ENCODE data around the gene IMPDH1.
A peak's percentile ranks its signal among the peaks of the same experiment; 100 is the strongest.
"Not testable (repeated sequence)": the region's sequence is repeated elsewhere in the genome, so short reads cannot be mapped to it uniquely, and the experiment has no call there.

IMPDH1 gene

DNA sequence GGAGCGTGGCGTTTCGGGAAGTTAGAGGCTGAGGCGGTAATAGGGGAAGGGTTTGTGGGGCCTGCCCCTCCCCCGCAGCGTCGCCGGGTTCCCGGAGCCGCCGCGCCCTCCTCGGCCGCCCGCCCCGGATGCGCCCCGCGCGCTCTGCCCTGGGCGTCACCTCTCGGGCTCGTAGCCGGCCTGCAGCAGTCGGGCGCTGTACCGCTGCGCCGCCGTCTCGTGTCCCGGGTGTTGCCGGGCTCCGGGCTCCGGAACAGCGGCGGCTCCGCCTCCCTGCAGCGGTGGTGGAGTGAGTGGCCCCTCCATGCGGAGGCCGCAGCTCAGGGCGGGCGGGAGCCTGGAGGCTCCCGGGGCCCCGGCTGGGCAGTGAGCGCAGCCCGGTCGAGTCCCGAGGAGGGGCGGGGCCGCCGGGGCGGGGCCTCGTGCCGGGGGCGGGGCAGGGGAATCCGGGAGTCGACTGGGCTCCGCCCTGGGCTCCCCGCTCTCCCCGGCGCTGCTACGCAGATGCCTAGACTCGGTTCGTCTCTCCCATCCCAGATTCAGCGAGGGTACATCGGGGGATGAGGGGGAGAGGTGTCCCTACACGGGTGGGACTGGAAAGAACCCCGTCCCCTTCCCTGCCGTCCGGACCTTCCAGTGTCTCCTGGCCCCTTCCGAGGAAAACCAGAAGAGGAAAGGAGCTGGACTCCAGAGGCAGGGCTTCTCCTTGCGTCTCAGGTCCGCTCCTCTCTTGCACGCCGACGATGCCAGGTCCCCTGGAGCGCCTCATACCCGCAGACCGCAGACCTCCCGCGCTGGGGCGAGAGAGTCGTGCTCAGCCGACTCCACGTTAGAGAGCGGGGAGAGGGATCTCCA is at the start of gene IMPDH1:
Gene IMPDH1, minus strand, starts transcription at position 387 of the 855 bp plus-strand sequence. Its CDS starts 81 bp downstream, at position 306.
- peak; percentile 64 for DNase-seq (ENCODE audit: low spot score in 2 of 2)

DNA sequence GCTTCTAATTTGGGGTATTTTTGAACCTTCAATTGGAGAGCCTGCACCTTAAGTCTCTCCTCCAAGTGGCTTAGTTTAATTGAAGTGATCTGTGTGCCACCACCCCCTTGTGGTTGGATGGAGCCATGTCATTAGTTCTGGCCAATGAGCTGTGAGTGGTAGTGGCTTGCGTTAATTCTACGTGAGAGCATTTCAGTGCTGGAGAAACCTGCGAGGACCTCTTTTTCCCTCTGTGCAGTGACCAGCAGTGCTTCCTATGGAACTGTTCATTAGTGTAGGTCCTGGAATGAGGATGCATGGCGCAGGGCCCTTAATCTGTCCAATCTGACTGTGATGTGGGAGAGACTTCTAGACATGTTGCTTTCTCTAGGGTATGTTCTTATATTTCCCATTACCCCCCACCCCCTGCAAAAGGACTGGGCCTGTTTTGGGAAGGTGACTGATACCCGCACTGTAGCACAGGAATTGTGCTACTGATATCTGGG is 49.7 kb upstream of the IMPDH1 start:
- peak; percentile 38 to 58 for DNase-seq (ENCODE audit: low spot score in 2 of 2)
- Mint-ChIP-seq H3K4me3 (no peak overlapping the region), H3K36me3 (ENCODE audit: insufficient read depth) (peaks cover 9% of the 10 kb centered on the region), H3K9me3 (no peaks in the 10 kb centered on the region), H3K27me3 (no peaks in the 10 kb centered on the region), H3K4me1 (peaks cover 30% of the 10 kb centered on the region), H3K27ac (ENCODE audit: low read depth) (no peak overlapping the region)
- peak; percentile 58 for ATAC-seq (replicated peaks; ENCODE audit: extremely low read depth, poor library complexity, severe bottlenecking)

More for the DNA sequence above, at the start of gene IMPDH1:
- no peaks in the 10 kb centered on the region for H3K27me3 Mint-ChIP-seq
- ATAC-seq (replicated peaks; ENCODE audit: extremely low read depth, poor library complexity, severe bottlenecking): peak; percentile 80
- peaks cover 27% of the 10 kb centered on the region for H3K4me1 Mint-ChIP-seq
- peak within 1 kb of the TSS; percentile 47 for H3K27ac Mint-ChIP-seq (ENCODE audit: low read depth)
- peak within 1 kb of the TSS; percentile 90 for H3K4me3 Mint-ChIP-seq
- peaks cover 3% of the 10 kb centered on the region for H3K36me3 Mint-ChIP-seq (ENCODE audit: insufficient read depth)
- no peaks in the 10 kb centered on the region for H3K9me3 Mint-ChIP-seq

GRCh38 chr7:128458956-128459355 is 49.2 kb upstream of the IMPDH1 start:
- Mint-ChIP-seq H3K4me3 (peak overlapping the region; percentile 32), H3K36me3 (ENCODE audit: insufficient read depth) (peaks cover 9% of the 10 kb centered on the region), H3K4me1 (peaks cover 30% of the 10 kb centered on the region), H3K9me3 (no peaks in the 10 kb centered on the region), H3K27me3 (no peaks in the 10 kb centered on the region), H3K27ac (ENCODE audit: low read depth) (peak overlapping the region; percentile 82)
- DNase-seq (ENCODE audit: low spot score in 2 of 2): no peak
- peak; percentile 44 for ATAC-seq (replicated peaks; ENCODE audit: extremely low read depth, poor library complexity, severe bottlenecking)

DNA sequence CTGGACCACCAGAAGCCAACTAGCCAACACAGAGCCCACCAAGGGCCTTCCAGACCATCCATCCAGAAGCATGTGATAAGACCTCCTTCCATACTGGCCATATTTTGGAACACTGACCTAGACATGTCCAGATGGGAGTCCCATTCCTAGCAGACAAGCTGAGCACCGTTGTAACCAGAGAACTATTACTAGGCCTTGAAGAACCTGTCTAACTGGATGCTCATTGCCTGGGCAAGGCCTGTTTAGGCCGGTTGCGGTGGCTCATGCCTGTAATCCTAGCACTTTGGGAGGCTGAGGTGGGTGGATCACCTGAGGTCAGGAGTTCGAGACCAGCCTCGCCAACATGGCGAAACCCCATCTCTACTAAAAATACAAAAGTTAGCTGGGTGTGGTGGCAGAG is 47.6 kb upstream of the IMPDH1 start:
- not testable (repeated sequence) for H3K27me3 Mint-ChIP-seq; H3K27ac Mint-ChIP-seq (ENCODE audit: low read depth); ATAC-seq (replicated peaks; ENCODE audit: extremely low read depth, poor library complexity, severe bottlenecking); DNase-seq (ENCODE audit: low spot score in 2 of 2); H3K36me3 Mint-ChIP-seq (ENCODE audit: insufficient read depth); H3K9me3 Mint-ChIP-seq
- H3K4me1 Mint-ChIP-seq: peaks cover 30% of the 10 kb centered on the region
- H3K4me3 Mint-ChIP-seq: peak overlapping the region; percentile 7

- ATAC-seq (replicated peaks; ENCODE audit: extremely low read depth, poor library complexity, severe bottlenecking) (no peak), DNase-seq (ENCODE audit: low spot score in 2 of 2) (no peak)
- H3K4me3 Mint-ChIP-seq: peak overlapping the region; percentile 89
- no peak overlapping the region for H3K27ac Mint-ChIP-seq (ENCODE audit: low read depth)
- H3K36me3 Mint-ChIP-seq (ENCODE audit: insufficient read depth): peaks cover 9% of the 10 kb centered on the region
- peaks cover 30% of the 10 kb centered on the region for H3K4me1 Mint-ChIP-seq
- H3K9me3 Mint-ChIP-seq: no peaks in the 10 kb centered on the region
- H3K27me3 Mint-ChIP-seq: peaks cover 13% of the 10 kb centered on the region
Observed at GRCh38 chr7:128456255-128456725, 46.5 kb upstream of the IMPDH1 start.

DNA sequence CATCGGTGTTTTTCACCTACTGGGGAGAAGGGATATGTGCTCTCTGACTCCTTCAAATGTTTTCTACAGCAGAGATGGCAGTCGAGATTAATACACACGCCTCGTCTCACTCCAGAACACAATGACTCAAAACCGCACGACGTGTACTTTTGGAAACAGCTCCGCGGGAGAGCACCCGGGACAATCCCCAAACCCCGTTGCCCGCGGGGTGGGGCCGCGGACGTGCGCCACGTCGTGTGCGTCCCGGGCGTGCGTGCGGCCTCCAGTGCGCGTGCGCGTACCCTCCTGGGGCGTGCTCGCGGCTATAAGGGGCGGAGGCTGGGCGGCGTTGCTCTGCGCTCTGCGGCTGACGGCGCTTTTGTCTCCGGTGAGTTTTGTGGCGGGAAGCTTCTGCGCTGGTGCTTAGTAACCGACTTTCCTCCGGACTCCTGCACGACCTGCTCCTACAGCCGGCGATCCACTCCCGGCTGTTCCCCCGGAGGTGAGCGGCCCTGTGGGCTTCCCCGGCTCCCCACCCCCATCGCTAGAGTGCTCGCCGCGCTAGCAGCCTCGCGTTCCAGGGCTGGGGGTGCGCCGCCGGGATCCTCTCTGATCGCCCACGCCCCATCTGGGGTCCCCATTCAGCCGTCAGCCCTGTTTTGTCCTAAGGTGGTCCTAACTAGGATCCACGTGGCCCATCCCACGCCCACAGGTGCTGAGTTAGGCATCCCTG is 45.9 kb upstream of the IMPDH1 start, which contains the start of gene HILPDA:
Gene HILPDA, plus strand, starts transcription at position 336 of the 712 bp plus-strand sequence. CDS start 1,391 bp downstream, outside the sequence.
- H3K27ac Mint-ChIP-seq (ENCODE audit: low read depth): peak within 1 kb of the TSS; percentile 44
- DNase-seq (ENCODE audit: low spot score in 2 of 2): peak; percentile 81 to 83
- H3K4me1 Mint-ChIP-seq: peaks cover 30% of the 10 kb centered on the region
- H3K9me3 Mint-ChIP-seq: no peaks in the 10 kb centered on the region
- peaks cover 13% of the 10 kb centered on the region for H3K27me3 Mint-ChIP-seq
- H3K36me3 Mint-ChIP-seq (ENCODE audit: insufficient read depth): peaks cover 9% of the 10 kb centered on the region
- peak; percentile 90 for ATAC-seq (replicated peaks; ENCODE audit: extremely low read depth, poor library complexity, severe bottlenecking)
- peak within 1 kb of the TSS; percentile 89 for H3K4me3 Mint-ChIP-seq

DNA sequence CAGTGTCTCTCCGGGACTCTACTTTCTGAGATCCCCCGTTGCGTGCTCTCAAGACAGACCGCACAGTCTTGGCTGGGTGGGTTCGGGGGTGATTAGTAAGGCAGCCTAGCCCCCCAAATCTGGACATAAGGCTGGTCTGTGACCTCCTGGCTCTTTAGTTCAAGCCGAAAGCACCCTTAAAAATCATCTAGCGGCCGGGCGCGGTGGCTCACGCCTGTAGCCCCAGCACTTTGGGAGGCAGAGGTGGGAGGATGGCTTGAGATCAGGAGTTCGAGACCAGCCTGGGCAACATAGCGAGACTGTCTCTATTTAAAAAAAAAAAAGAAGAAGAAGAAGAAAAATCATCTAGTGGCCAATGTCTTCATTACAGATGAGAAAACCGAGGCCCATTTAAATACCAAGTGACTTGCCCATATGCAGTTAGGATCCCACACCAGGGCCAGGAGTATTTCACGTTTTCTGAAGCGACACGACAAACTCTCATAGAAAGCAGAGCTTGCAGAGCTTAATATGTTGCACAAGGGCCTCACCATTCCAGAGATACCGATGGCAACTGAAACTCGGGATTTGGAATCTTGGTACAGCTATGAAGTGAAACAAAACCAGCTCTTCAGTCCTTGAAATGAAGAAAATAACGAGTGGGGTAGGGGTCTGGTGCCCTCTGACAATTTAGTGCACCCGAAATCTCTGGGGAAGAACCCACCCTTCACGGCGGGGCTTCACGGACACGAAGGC is 45.2 kb upstream of the IMPDH1 start:
- H3K27me3 Mint-ChIP-seq: peaks cover 13% of the 10 kb centered on the region
- no peaks in the 10 kb centered on the region for H3K9me3 Mint-ChIP-seq
- no peak for ATAC-seq (replicated peaks; ENCODE audit: extremely low read depth, poor library complexity, severe bottlenecking)
- peak overlapping the region; percentile 89 for H3K4me3 Mint-ChIP-seq
- no peak for DNase-seq (ENCODE audit: low spot score in 2 of 2)
- peak overlapping the region; percentile 44 for H3K27ac Mint-ChIP-seq (ENCODE audit: low read depth)
- H3K4me1 Mint-ChIP-seq: peaks cover 30% of the 10 kb centered on the region
- H3K36me3 Mint-ChIP-seq (ENCODE audit: insufficient read depth): peaks cover 9% of the 10 kb centered on the region

DNA sequence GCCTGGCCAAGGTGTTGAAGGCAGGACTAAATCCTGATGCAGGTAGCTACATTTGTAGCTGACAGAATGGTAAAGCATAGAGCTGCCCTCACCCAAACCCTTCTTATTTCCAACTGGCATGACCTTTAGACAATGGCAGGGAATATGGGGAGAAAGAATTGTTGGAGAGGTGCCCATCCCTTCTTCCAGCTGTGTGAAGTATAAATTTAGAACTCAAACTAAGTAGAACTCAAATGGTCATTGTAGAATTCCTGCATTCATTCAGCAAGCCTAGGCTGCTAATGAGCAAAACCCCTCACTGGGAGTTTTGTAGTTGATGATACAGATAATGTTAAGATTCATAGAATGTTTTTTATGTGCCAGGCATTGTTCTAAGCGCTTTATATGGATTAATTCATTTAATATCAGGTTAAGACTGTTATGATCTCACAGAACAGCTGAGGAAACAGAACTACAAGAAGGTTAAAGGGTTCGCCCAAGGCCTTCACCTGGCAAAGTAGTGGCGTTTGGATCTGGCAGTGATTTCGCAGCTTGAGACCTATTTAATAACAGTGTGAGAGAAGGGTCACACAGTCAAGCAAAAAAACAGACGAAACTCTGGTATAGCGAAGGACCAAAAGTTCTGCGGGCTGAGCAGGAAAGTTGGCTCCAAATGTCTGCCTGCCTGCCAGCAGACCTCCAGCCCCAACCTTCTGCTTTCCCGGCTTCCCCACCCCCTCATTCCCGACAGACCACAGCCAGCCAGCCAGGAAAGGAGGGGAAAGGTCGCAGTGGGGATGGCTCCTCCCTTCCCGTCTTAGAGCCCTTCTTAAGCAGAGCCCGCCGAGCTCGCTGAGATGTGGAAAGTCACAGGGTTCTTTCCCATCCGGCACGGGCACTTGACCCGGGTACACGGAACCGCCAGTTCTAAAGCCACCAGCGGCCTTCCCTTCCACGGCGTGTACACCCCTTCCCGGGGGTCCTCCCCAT is 44.3 kb upstream of the IMPDH1 start:
- no peak for ATAC-seq (replicated peaks; ENCODE audit: extremely low read depth, poor library complexity, severe bottlenecking)
- peak overlapping the region; percentile 44 for H3K27ac Mint-ChIP-seq (ENCODE audit: low read depth)
- peaks cover 23% of the 10 kb centered on the region for H3K4me1 Mint-ChIP-seq
- DNase-seq (ENCODE audit: low spot score in 2 of 2): no peak
- peaks cover 9% of the 10 kb centered on the region for H3K36me3 Mint-ChIP-seq (ENCODE audit: insufficient read depth)
- peak overlapping the region; percentile 6 for H3K4me3 Mint-ChIP-seq
- no peaks in the 10 kb centered on the region for H3K9me3 Mint-ChIP-seq
- peaks cover 13% of the 10 kb centered on the region for H3K27me3 Mint-ChIP-seq

DNA sequence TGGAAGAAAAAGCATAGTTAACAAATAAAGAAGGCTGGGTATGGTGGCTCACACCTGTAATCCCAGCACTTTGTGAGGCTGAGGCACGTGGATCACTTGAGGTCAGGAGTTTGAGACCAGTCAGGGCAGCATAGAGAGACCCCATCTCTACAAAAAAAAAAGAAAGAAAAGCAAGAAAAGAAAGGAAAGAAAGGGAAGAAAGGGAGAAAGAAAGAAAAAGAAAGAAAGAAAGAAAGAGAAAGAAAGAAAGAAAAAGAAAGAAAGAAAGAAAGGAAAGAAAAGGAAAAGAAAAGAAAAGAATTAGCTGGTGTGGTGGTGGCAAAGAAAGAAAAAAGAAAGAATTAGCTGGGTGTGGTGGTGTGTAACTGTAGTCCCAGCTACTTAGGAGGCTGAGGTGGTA is 42.8 kb upstream of the IMPDH1 start:
- Mint-ChIP-seq H3K4me1 (peaks cover 12% of the 10 kb centered on the region), H3K36me3 (ENCODE audit: insufficient read depth) (peaks cover 10% of the 10 kb centered on the region), H3K27ac (ENCODE audit: low read depth) (no peak overlapping the region), H3K27me3 (peaks cover 13% of the 10 kb centered on the region), H3K4me3 (no peak overlapping the region), H3K9me3 (no peaks in the 10 kb centered on the region)
- ATAC-seq (replicated peaks; ENCODE audit: extremely low read depth, poor library complexity, severe bottlenecking) (no peak), DNase-seq (ENCODE audit: low spot score in 2 of 2) (no peak)

- Mint-ChIP-seq H3K4me1 (peaks cover 7% of the 10 kb centered on the region), H3K4me3 (no peak overlapping the region)
Observed at GRCh38 chr7:128450913-128451312, 41.1 kb upstream of the IMPDH1 start.

DNA sequence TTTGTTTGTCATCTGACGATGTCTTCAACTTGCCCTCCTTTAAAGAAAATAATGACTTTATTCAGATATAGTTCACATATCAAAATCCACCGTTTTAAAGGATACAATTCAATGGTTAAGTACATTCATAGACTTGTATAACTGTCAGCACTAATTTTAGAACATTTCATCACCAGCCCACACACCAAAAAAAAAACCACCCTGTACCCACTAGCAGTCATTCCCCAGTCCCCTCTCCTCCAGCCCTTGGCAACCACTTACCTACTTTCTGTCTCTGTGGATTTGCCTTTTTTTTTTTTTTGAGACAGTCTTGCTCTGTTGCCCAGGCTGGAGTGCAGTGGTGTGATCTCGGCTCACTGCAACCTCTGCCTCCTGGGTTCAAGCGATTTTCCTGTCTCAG is 40.6 kb upstream of the IMPDH1 start:
- Mint-ChIP-seq H3K4me3 (no peak overlapping the region), H3K36me3 (ENCODE audit: insufficient read depth) (peaks cover 5% of the 10 kb centered on the region)
- no peak for ATAC-seq (replicated peaks; ENCODE audit: extremely low read depth, poor library complexity, severe bottlenecking)

More at GRCh38 chr7:128450913-128451312, 41.1 kb upstream of the IMPDH1 start:
- Mint-ChIP-seq H3K36me3 (ENCODE audit: insufficient read depth) (peaks cover 5% of the 10 kb centered on the region), H3K27ac (ENCODE audit: low read depth) (no peak overlapping the region), H3K9me3 (no peaks in the 10 kb centered on the region), H3K27me3 (peaks cover 13% of the 10 kb centered on the region)
- no peak for ATAC-seq (replicated peaks; ENCODE audit: extremely low read depth, poor library complexity, severe bottlenecking)
- no peak for DNase-seq (ENCODE audit: low spot score in 2 of 2)

More for the DNA sequence above, 40.6 kb upstream of the IMPDH1 start:
- peaks cover 13% of the 10 kb centered on the region for H3K27me3 Mint-ChIP-seq
- no peak for DNase-seq (ENCODE audit: low spot score in 2 of 2)
- no peaks in the 10 kb centered on the region for H3K9me3 Mint-ChIP-seq
- H3K4me1 Mint-ChIP-seq: peaks cover 5% of the 10 kb centered on the region
- H3K27ac Mint-ChIP-seq (ENCODE audit: low read depth): no peak overlapping the region
